ENCODE measurements around the gene C1QTNF3. TPM values are rescaled to one million over a fixed set of nuclear protein-coding genes. Genes with fewer than 3 reads are reported as not detected.

C1QTNF3 gene
- total RNA-seq, 4 donors from 2014 or later: 5.0 to 9.4 (median 7.0) TPM

- Histone ChIP-seq H3K4me1 (no peaks in the 10 kb centered on the region), H3K27me3 (no peaks in the 10 kb centered on the region), H3K9me3 (no peaks in the 10 kb centered on the region), H3K4me3 (no peak overlapping the region), H3K36me3 (peaks cover 0 to 39% (median 0%) of the 10 kb centered on the region in 3 donors), H3K27ac (no peak overlapping the region)
- WGBS, 2 donors: 87 to 89% methylated on average over 3 of the region's 3 CpGs
- no peak for DNase-seq (ENCODE audit: low spot score in 2 of 2)
- TF ChIP-seq POLR2A (IDR thresholded peaks at IDR 0.05) (no peak), EP300 (IDR thresholded peaks at IDR 0.05) (no peak), CTCF (IDR thresholded peaks at IDR 0.05) (no peak)
These were observed 14.7 kb downstream of the C1QTNF3 start for GRCh38 chr5:34028349-34028748.

GRCh38 chr5:34026089-34026761 is 16.8 kb downstream of the C1QTNF3 start:
- no peak for DNase-seq (ENCODE audit: low spot score in 2 of 2)
- TF ChIP-seq EP300 (IDR thresholded peaks at IDR 0.05) (no peak), CTCF (IDR thresholded peaks at IDR 0.05) (no peak), POLR2A (IDR thresholded peaks at IDR 0.05) (no peak)
- 83 to 85% methylated on average over 9 of the region's 9 CpGs for WGBS, 2 donors

GRCh38 chr5:34022121-34022705 is 20.8 kb downstream of the C1QTNF3 start:
- WGBS, 2 donors: 37 to 39% methylated on average over 2 of the region's 2 CpGs
- H3K4me1 ChIP-seq: no peaks in the 10 kb centered on the region
- peaks cover 0 to 44% (median 0%) of the 10 kb centered on the region in 3 donors for H3K36me3 ChIP-seq
- H3K27ac ChIP-seq: no peak overlapping the region
- no peaks in the 10 kb centered on the region for H3K9me3 ChIP-seq
- no peak overlapping the region for H3K4me3 ChIP-seq
- TF ChIP-seq CTCF (IDR thresholded peaks at IDR 0.05) (no peak), EP300 (IDR thresholded peaks at IDR 0.05) (no peak), POLR2A (IDR thresholded peaks at IDR 0.05) (no peak)
- no peak for DNase-seq (ENCODE audit: low spot score in 2 of 2)
- no peaks in the 10 kb centered on the region for H3K27me3 ChIP-seq

More at GRCh38 chr5:34026089-34026761, 16.8 kb downstream of the C1QTNF3 start:
- Histone ChIP-seq H3K27me3 (no peaks in the 10 kb centered on the region), H3K9me3 (no peaks in the 10 kb centered on the region), H3K36me3 (peaks cover 0 to 35% (median 0%) of the 10 kb centered on the region in 3 donors), H3K27ac (no peak overlapping the region), H3K4me1 (no peaks in the 10 kb centered on the region), H3K4me3 (no peak overlapping the region)

- 67 to 74% methylated on average over 2 of the region's 2 CpGs for WGBS, 2 donors
These were observed 21.7 kb downstream of the C1QTNF3 start for GRCh38 chr5:34021334-34021733.

More at GRCh38 chr5:34021334-34021733, 21.7 kb downstream of the C1QTNF3 start:
- H3K36me3 ChIP-seq: peaks cover 0 to 44% (median 0%) of the 10 kb centered on the region in 3 donors
- no peaks in the 10 kb centered on the region for H3K4me1 ChIP-seq
- H3K27ac ChIP-seq: no peak overlapping the region
- no peak overlapping the region for H3K4me3 ChIP-seq
- H3K9me3 ChIP-seq: no peaks in the 10 kb centered on the region
- no peaks in the 10 kb centered on the region for H3K27me3 ChIP-seq
- no peak for TF ChIP-seq POLR2A (IDR thresholded peaks at IDR 0.05)
- TF ChIP-seq CTCF (IDR thresholded peaks at IDR 0.05): no peak
- TF ChIP-seq EP300 (IDR thresholded peaks at IDR 0.05): no peak
- DNase-seq (ENCODE audit: low spot score in 2 of 2): no peak

Data from tibial nerve (tissue), 4 donors.